ENCODE results near the gene CLDN10.
"Not testable (repeated sequence)": the region's sequence is repeated elsewhere in the genome, so short reads cannot be mapped to it uniquely, and the experiment has no call there.

Gene CLDN10

DNA sequence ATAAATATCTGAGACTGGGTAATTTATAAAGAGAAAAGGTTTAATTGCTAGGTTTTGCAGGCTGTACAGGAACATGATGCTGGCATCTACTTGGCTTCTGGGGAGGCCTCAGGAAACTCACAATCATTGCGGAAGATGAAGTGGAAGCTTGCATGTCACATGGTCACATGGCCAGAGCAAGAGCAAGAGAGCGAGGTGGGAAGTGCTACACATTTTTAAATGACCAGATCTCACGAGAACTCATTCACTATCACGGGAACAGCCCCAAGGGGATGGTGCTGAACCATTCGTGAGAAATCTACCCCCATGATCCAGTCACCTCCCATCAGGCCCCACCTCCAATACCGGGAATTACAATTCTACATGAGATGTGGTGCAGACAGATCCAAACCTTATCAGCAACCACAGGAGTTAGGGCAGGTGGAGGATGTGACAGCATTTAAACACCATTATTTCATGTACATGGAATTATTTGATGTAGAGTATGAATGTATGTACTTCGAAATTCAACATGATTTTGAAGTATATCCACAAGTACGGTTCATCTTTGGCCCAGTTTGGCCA is 10.5 kb upstream of the CLDN10 start:
- DNase-seq (ENCODE audit: low spot score): no peak

- DNase-seq (ENCODE audit: low spot score): no peak
Observed at GRCh38 chr13:95544293-95544692, 8.2 kb upstream of the CLDN10 start.

GRCh38 chr13:95546919-95547318 is 5.6 kb upstream of the CLDN10 start:
- no peak for DNase-seq (ENCODE audit: low spot score)

DNA sequence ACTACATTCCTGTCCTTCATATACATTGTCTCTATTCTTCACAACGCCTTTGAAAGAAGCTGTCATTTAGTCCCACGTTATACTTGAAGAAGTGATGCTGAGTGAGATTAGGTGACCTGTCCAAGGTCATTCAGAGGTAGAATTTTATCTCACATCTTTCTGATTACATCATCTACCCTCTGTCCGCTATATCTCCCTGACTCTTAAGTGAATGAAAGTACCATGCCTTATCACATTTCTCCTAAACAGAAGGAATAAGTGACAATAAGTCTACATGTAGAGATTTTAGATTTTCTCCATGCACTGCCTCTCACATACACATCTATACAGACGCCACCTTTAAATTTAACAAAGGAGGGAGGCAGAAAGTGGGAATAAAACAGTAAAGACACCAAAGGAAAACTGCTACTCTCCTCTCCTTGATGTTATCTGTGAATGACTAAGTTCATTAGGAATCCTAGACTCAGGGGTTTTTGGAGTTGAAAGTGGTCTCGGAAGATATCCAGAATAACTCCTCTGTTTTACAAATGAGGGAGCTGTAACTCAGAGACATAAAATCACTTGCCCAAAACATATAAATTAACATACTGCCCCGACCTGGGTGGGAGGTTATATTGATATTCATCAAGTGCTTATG is 4.9 kb upstream of the CLDN10 start:
- DNase-seq (ENCODE audit: low spot score): no peak

GRCh38 chr13:95552208-95552538 is 347 bp upstream of the CLDN10 start:
- DNase-seq (ENCODE audit: low spot score): no peak

GRCh38 chr13:95553581-95554385 is 1.3 kb downstream of the CLDN10 start:
- DNase-seq (ENCODE audit: low spot score): no peak

DNA sequence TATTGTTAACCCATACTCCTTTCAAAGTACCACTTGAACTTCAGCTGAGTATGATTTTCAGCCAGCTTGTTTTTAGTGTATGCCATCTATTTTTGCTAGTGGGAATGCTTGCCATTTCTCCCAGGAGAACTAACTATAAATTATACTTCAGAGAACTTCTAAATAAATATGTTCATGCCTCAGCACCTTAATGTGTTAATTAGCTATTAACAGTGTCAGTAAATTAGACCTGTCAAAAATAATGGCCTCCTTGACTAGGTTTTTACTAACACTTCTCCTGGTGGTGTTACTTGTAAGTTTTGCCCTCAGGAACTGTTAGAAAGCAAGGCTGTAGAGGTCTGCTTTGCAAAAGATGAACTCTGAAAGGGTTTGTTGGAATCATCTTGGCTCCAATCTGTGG is 4.5 kb downstream of the CLDN10 start:
- no peak for DNase-seq (ENCODE audit: low spot score)

DNA sequence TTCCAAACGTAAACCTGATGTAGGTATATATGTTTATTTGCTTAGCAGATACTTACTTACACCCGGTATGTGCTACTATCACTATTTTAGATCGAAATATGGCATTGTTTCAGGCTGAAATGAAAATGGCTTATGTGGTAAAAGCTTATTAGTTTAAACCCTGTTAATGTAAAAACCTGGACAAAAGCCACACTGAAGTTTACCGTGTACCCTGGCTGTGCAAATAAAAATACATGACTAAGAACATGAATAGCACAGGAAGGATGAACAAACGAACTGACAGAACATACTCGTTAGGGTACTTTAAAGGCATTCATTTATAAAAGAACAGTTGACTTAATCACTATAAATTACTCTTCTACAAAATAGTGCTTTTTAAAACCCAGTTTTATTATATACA is 6.6 kb downstream of the CLDN10 start:
- DNase-seq (ENCODE audit: low spot score): no peak

- no peak for DNase-seq (ENCODE audit: low spot score)
Observed at GRCh38 chr13:95560387-95560786, 7.9 kb downstream of the CLDN10 start.

DNA sequence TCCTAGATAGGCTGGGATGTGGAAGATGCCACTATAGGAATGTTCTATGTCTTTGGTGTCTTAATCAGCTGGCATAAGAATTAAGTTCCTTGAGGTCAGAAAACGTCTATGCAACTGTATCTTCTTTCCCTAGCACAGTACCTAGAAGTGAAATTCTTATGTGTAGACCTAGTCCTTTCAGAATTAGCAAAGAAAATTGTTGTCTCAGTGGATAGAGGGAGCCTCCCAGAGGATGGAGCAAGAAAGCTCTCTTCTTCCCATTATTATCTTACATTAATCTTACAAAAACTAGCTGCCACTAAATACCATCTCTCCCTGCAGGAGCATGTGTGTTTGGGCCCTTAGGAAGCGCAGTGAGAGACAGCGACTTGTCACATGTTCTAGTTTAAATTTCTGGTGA is 11.6 kb downstream of the CLDN10 start:
- no peak for DNase-seq (ENCODE audit: low spot score)

- DNase-seq (ENCODE audit: low spot score): no peak
Observed at GRCh38 chr13:95564733-95565291, 12.3 kb downstream of the CLDN10 start.

GRCh38 chr13:95565758-95566157 is 13.2 kb downstream of the CLDN10 start:
- DNase-seq (ENCODE audit: low spot score): not testable (repeated sequence)

DNA sequence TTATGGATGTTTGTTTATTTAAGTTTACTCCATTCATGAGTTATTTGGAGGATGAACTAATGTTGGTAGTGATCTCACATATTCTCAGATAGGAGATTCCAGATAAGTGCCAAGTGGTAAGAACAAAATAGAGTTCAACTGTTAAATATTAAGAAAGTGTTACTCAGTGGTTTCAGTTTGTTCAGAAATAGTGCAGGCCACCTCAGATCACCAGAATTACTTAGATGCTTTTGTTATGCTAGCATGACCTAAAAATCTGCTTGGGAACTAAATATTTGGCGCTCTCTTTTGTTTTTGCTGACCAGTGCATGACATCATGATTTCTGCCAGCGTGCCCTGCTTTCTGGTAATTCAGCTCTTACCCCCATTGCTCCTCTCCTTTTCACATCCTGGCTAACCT is 15.6 kb downstream of the CLDN10 start:
- DNase-seq (ENCODE audit: low spot score): no peak

- no peak for DNase-seq (ENCODE audit: low spot score)
Observed at GRCh38 chr13:95570016-95570415, 17.5 kb downstream of the CLDN10 start.

GRCh38 chr13:95571941-95572340 is 19.4 kb downstream of the CLDN10 start:
- DNase-seq (ENCODE audit: low spot score): no peak

GRCh38 chr13:95573221-95573620 is 20.7 kb downstream of the CLDN10 start:
- no peak for DNase-seq (ENCODE audit: low spot score)

DNA sequence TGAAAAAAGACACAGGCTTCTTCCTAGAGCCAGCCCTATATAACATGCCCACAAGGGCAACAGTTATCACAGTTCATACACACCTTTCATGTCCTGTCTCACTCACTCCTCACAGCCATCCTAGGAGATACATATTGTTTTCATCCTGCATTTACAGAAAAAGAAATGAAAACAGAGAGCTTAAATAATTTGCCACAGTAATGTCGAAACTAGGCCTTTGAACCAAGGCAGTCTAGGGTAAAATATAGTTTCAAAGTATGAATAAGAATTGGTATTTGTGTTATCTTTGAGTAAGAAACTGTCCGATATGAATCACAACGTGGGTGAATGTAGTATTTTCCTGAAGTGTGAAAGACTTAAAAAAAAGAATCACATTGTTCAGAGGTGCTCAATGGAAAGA is 26.8 kb downstream of the CLDN10 start:
- peak; percentile 47 for DNase-seq (ENCODE audit: low spot score)

- no peak for DNase-seq (ENCODE audit: low spot score)
Observed at GRCh38 chr13:95585867-95586266, 33.3 kb downstream of the CLDN10 start.

GRCh38 chr13:95588134-95588533 is 35.6 kb downstream of the CLDN10 start:
- no peak for DNase-seq (ENCODE audit: low spot score)

DNA sequence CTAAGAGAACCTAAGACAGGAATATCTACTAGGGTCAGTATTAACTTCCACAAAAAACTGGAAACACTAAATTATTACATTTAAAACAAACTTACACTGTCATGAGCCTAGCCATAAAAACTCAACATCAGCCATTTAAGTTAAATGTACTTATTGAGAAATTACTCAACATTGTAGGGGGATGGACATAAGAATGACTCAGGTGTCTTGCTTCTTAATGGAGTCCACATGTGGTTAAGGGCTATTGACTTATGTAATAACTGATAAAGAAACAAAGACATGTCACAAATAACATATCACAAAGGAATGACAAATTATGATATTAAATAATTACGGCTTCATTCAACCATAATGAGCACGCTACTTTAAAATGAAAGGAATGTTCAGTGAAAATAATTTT is 36.2 kb downstream of the CLDN10 start:
- no peak for DNase-seq (ENCODE audit: low spot score)

- no peak for DNase-seq (ENCODE audit: low spot score)
Observed at GRCh38 chr13:95593462-95593861, 40.9 kb downstream of the CLDN10 start.

GRCh38 chr13:95596701-95597100 is 44.2 kb downstream of the CLDN10 start:
- DNase-seq (ENCODE audit: low spot score): no peak

GRCh38 chr13:95601216-95601615 is 48.7 kb downstream of the CLDN10 start:
- DNase-seq (ENCODE audit: low spot score): no peak
